ENCODE measurements around the gene CPAMD8.
"Not testable (repeated sequence)": the region's sequence is repeated elsewhere in the genome, so short reads cannot be mapped to it uniquely, and the experiment has no call there.

CPAMD8 gene

DNA sequence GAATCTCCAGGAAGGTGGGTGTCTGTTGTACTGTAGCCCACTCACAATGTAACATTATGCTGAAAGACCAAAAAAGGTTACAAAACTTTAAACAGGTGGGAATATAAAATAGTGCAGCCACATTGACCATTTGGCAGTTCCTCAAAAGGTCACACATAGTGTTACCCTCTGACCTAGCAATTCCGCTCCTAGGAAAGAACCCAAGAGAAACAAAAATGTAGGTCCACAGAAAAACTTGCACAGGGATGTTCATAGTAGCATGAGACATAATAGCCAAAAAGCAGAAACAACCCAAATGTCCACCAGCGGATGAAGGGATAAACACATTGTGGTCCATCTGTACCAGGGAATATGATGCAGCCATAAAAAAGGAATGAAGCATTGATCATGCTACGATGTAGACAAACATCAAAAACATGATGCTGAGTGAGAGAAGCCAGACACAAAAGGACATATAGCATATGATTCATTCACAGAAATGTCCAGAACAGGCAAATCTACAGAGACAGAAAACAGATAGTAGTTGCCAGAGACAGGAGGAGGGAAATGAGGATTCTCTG, 27.9 kb downstream of the CPAMD8 start:
- FAIRE-seq, result no peak

DNA sequence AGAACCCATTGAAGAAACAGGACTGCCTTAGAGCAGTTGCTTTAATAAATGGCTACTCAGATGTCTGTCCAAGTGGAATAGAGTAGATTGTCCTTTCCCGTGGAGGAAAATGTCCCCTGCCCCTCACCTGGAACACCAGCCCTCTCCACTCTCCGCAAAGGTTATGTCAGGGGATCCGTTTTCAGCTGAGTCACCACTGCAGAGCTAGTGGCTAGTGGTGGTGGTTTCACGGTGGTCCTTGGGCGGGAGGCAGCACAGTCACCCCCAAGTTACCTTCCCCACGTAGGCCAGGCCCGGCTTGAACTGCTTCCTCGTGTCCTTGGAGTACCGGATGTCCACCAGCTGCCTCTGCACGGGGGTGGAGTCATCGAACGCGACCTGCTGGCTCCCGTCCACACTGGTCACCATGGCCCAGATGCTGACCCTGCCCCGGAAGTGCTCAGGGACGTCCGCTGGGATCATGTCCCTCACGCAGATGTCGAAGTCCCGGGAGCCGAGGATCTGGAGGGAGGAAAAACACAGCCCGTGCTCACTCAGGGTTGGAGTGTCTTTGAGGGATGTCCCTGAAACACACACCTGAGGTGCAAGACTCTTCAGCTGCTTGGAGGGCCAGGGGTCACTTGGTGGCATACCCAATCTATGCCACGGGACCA, 29.6 kb downstream of the CPAMD8 start:
- not testable (repeated sequence) for FAIRE-seq

DNA sequence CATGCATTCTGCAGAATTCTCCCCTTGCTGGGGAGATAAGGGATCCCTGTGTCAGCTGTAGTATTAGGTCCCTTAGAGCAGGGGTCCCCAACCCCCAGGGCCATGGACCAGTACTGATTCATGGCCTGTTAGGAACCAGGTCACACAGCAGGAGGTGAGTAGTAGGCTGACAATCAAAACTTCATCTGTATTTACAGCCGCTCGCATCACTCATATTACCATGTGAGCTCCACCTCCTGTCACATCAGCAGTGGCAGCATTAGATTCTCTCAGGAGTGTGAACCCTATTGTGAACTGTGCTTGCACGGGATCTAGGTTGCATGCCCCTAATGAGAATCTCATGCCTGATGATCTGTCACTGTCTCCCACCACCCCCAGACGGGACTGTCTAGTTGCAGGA, 37.9 kb downstream of the CPAMD8 start:
- FAIRE-seq, result no peak

DNA sequence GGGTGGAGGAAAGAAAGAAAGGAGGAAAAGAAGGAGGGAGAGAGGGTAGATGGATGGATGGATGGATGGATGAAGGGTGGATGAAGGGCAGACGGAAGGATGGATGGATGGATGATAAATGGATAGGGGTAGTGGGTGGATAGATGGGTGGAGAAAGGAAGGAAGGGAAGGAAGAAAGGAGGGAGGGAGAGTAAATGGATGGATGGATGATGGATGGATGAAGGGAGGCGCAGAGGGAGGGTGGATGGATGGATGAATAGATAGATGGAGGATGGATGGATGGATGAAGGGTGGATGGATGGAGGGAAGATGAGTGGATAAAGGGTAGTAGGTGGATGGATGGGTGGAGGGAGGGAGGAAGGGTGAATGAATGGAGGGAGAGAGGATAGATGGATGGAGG, 41.2 kb downstream of the CPAMD8 start:
- no peak for FAIRE-seq

DNA sequence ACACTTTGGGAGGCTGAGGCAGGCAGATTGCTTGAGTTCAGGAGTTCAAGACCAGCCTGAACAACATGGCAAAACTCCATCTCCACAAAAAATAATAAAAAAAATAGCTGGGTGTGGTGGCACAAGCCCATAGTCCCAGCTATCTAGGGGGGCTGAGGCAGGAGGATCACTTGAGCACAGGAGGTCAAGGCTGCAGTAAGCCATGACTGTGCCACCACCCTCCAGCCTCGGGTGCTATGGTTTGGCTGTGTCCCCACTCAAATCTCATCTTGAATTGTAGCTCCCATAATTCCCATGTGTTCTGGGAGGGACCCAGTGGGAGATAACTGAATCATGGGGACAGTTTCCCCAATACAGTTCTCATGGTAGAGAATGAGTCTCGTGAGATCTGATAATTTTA, 44.0 kb downstream of the CPAMD8 start:
- FAIRE-seq, result not testable (repeated sequence)

DNA sequence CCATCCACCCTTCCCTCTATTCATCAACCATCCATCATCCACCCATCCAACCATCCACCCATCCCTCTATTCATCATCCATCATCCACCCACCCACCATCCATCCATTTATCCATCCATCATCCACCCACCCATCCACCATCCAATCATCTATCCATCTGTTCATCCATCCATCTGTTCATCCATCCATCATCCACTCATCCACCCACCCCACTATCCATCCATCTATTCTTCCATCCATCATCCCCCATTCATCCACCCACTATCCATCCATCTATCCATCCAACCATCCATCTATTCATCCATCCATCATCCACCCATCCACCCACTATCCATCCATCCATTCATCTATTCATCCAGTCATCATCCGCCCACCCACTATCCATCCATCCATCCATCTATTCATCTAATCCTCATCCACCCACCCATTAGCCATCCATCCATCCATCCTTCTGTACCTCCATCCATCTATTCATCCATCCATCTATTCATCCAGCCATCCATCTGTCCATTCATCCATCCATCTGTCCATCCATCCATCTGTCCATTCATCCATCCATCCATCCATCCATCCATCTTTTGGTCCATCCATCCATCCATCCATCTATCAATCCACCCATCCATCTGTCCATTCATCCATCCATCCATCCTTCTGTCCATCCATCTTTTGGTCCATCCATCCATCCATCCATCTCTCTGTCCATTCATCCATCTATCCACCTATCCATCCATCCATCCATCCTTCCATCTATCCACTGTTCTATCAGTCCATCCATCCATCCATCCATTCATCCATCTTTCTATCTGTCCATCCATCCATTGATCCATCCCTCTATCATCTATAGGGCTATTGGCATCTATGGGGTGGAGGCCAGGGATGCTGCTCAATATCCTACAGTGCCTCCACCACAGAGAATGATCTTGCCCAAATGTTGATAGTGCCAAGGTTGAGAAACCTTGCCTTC, 47.5 kb downstream of the CPAMD8 start:
- FAIRE-seq, result no peak

DNA sequence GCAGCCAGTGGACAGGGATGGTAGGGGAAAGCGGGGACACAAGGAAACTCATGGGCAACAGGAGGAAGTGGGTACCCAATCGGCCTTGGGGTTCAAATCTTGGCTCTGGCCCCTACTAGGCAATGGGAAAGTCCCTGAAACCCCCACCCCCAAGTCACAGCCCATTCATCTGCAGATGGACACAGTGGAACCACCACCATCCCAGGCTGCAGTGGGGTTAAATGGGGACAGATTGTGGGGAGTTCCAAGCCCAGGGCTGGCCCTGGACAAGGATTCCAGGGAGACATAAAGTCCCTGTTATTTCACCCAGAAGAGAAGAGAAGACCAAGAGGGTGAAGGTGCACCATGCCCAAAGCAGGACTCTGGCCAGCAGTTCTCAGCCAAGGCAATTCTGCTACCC, 48.5 kb downstream of the CPAMD8 start:
- FAIRE-seq, result no peak

DNA sequence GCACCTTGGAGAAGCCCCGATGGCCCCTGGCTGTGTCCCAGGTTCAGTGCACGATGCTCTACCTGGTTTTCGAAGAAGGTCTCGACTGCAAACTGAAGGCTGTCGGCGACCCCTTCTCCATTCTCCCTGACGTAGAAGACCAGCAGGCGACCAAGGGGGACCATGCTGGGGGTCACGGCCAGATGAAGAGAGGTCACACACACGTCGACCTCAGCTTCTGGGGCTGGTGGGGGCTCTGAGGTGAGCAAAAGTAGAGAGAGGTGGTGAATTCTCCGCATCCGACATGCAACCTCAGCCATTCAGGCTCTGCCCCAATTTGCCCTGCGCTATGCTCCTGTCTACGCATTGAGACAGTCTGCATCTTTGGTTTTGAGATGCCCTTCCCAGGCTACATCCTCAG, 49.3 kb downstream of the CPAMD8 start:
- no peak for FAIRE-seq

DNA sequence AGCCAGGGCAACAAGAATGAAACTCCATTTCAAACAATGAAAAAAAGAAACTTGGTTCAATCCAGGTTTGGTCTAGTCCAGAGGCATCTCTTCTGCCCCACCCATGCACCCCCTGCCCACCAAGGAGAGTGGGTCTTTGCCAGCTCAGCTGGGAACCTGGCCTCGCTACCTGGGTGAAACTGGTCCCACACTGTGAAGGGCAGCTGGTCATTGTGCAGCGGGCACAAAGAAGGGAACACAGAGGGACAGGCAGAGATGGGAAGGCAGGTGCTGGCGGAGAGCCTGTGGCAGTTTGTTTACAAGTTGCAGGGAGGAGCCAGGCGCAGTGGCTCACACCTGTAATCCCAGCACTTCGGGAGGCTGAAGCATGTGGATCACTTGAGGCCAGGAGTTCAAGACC, 50.2 kb downstream of the CPAMD8 start:
- no peak for FAIRE-seq

DNA sequence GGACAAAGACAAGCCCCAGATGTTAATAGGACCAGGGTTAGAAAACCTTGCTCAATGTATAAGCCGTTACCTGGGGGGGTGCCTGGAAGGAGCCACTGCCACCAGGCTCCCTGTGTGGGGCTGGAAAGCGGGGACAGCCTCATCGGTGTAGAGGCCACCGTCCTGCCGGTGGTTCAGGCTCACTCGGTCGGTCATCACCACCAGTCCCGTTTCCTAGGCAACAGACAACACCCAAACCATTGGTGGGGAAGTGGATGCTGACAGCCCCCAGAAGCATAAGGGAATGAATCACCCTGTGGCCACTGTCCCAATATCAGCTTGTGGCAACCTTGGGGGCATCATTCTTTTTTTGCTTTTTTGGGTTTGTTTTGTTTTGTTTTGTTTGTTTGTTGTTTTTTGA, 55.8 kb downstream of the CPAMD8 start:
- FAIRE-seq, result no peak

DNA sequence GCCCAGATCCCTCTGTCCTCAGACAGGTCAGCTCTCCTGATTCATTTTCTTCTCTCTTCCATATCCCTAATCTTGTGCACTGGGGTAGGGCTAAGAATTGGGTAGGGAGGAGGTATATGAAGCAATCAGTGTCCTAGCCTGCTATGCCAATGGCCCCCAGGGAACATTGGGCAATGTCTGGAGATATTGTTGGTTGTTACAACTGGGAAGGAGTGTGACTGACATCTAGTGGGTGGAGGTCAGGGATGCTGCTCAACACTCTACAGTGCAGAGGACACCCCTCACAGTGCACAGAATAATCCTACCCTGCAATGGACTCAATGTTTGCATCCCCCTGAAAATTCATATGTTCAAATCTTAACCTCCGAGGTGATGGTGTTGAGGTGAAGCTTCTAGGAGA, 57.5 kb downstream of the CPAMD8 start:
- no peak for FAIRE-seq

DNA sequence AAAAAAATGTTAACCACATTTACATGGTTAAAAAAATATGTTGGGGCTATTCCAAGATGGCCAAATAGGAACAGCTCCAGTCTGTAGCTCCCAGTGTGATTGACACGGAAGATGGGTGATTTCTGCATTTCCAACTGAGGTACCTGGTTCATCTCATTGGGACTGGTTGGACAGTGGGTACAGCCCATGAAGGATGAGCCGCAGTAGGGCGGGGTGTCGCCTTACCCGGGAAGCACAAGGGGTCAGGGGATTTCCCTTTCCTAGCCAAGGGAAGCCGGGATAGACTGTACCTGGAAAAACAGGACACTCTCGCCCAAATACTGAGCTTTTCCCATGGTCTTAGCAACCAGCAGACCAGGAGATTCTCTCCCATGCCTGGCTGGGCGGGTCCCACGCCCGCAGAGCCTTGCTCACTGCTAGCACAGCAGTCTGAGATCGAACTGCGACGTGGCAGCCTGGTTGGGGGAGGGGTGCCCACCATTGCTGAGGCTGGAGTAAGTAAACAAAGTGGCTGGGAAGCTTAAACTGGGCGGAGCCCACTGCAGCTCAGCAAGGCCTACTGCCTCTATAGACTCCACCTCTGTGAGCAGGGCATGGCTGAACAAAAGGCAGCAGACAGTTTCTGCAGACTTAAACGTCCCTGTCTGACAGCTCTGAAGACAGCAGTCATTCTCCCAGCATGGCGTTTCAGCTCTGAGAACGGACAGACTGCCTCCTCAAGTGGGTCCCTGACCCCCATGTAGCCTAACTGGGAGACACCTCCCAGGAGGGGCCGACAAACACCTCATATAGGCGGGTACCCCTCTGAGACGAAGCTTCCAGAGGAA, 65.4 kb downstream of the CPAMD8 start:
- FAIRE-seq, result not testable (repeated sequence)

DNA sequence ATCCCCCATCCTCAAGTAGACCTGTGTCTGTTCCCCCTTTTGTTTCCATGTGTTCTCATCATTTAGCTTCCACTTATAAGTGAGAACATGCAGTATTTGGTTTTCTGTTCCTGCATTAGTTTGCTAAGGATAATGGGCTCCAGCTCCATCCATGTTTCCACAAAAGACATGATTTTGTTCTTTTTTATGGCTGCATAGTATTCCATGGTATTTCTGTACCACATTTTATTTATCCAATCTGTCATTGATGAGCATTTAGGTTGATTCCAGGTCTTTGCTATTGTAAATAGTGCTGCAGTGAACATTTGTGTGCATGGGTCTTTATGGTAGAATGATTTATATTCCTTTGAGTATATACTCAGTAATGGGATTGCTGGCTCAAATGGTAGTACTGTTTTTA, 68.3 kb downstream of the CPAMD8 start:
- FAIRE-seq, result not testable (repeated sequence)

DNA sequence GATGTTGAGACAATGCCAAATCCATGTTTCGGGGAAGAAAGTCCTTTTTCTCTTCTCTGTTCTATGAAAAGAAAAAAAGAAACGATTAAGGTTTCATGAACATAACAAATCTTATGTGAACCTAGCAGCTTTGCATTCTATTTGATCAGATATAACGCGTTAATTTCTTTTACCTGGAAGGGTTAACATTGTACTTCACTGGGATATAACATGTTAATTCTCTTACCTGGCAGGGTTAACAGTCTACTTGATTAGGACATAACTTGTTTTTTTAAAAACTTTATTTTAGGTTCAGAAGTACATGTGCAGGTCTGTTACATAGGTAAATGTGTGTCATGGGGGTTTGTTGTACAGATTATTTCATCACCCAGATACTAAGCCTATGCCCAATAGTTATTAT, 68.8 kb downstream of the CPAMD8 start:
- FAIRE-seq, result no peak

DNA sequence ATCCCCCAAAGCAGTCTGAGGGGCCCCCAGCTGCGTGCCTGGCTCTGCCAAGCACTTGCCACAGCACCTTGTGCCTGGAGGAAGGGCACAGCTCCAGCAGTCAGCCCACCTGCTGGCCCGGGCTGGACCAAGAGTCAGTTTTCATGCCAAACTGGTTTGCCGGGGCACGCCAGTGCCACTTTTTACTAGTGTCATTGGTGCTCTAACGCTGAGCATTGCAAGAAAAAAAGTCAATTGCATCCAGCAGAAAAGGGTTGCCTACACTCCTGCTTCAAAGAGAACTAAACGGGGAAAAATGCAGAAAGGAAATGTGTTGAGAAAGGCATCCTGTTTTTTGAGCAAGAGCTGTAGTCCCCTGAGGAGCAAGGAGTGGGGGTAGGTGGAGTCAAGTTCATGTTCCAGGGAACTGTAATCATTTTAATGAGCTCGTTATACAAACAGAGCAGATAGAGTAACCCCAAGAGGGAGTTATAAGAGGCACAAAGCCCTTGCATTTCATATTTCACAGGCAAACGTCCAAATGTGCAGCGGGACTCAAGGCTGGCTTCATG, 69.4 kb downstream of the CPAMD8 start:
- no peak for FAIRE-seq

DNA sequence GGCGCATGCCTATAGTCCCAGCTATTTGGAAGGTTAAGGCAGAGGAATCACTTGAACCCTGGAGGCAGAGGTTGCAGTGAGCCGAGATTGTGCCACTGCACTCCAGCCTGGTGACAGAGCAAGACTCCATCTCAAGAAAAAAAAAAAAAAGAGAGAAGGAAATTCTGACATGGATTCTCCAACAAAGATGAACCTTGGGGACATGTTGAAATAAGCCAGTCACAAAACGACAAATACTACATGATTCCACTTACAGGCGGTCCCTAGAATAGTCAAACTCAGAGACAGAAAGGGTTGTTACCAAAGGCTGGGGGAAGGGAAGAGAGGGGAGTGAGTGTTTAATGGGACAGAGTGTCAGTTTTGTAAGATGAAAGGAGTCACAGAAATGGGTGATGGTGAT, 71.4 kb downstream of the CPAMD8 start:
- no peak for FAIRE-seq

DNA sequence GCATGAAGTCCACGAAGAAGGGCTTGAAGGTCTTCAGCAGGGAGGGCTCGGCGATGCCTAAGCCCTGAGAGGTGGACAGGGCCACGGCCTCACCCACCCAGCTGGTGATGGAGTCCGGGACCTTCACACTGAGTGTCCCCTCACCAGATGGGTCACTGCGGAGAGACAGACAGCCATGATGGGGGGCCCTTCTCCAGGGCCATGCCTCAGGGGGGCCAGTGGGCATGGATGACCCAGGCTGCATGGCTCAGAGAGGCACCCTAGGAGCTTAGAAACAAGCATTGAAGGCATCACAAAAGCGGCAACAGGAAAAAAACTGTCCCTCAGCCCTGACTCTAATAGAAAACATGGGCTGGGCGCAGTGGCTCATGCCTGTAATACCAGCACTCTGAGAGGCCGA, 74.6 kb downstream of the CPAMD8 start:
- no peak for FAIRE-seq

DNA sequence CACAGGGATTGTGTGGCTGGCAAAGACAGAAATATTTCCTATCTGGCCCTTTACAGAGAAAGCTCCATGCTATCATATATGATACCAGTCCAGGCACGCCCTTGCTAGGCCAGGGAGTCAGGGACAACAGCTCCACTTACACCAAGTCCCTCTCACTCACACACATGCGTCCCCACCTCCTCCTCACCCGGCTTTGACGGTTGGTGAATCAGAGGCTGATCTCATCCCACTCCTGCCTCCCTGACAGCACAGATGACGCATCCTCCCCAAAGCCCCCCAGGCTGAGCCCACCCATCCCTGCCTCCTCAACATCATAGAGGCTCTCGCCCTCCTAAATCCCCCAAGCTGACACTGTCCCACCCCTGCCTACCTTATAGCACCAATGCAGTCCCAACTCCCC, 75.1 kb downstream of the CPAMD8 start:
- no peak for FAIRE-seq

DNA sequence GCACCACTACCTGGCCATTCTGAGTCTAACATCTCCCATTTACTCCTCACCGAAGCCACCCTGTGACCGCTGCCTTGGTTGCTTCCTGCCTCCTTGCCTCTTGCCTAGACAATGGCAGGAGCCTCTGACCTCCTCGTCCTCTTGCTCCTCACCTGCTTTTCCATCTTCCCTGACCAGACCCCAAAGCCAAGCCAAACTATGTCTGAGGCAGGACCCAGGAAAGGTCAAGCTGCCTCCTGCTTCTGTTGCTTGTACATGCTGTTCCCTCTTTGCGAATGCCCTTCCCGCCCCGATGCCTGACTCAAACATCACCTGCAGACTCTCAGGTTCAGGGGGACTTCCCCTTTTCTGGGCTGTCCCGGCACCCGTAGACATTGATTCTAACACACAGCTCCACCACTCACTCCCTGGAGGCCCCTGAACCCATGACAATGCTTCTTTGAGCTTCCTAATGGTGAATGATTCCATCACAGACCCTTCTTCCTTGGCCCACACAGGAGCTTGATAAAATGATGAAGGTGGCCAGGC, 77.0 kb downstream of the CPAMD8 start:
- FAIRE-seq, result no peak

DNA sequence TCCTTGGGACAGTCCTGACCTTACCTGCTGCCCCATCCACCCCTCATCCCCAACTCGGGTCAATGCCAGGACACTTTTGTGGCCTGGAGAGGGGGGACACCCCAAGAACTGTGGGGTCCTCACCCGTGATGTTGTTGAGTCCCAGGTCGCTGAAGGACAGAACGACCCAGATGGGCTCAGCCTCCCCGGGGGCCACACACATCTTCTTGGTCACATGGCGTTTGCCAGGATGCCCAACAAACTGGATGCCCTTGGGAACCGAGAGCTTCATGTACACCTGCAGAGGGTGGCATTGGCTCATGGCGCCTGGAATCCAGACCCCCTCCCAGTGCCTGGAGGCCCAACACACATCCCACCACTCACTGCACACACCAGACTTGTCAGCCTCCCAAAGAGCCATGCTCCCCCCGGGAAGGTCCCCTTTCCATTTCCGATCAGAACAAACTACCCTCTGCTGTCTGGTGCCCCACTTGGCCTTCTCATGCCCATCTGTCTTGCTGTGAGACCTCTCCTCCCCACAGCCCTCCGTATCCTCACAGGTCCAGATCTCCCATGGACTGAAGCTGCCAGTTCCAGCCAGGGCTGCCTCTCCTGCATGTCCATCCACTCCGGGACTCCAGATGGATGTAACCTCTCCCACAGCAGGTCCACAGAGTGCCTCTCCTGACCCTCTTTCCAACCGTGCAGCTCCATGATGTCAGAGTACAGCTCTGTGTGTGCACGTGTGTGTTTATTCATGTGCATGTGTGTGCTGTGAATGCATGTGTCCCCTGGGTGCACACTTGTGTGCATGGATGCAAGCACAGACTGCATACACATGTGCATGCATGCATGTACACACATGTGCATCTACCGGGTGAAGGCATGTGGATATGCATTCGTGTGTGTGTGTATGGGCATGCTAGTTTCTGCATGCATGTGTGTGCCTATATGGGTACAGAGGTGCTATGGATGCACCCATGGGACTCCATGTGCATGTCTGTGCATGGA, 79.4 kb downstream of the CPAMD8 start:
- no peak for FAIRE-seq

Data from endometrium (tissue), 2 donors.